ENCODE measurements around the gene CD14.
"Not testable (repeated sequence)": the region's sequence is repeated elsewhere in the genome, so short reads cannot be mapped to it uniquely, and the experiment has no call there.

The CD14 gene

GRCh38 chr5:140635291-140636257 lies 2.6 kb upstream of the CD14 start:
- DNase-seq (ENCODE audit: extremely low read depth in 1 of 2, low read depth in 1 of 2) = no peak

DNA sequence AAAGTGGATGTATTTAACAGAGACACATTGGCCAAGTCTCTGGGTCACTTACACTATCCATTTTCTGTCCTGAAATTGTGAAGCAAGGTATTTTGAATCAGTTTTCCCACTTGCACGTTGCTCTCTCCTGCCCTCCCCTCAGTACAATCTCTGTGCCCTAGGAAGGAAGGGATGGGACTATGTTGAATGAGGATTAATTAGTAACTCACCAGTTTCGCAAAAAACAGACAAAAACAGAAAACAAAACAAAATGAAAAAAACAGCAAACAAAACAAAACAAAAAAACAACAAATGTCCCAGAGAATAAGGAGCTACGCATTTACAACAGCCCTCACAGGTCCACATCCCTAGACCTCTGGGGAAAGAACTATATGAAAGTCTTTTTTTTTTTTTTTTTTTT lies 1.1 kb upstream of the CD14 start:
- no peak for DNase-seq (ENCODE audit: extremely low read depth in 1 of 2, low read depth in 1 of 2)

GRCh38 chr5:140633501-140633900 lies 526 bp upstream of the CD14 start:
- no peak for DNase-seq (ENCODE audit: extremely low read depth in 1 of 2, low read depth in 1 of 2)

- no peak for DNase-seq (ENCODE audit: extremely low read depth in 1 of 2, low read depth in 1 of 2)
These were observed 482 bp downstream of the CD14 start for GRCh38 chr5:140632366-140633020.

GRCh38 chr5:140631831-140632365 lies 1.1 kb downstream of the CD14 start:
- DNase-seq (ENCODE audit: extremely low read depth in 1 of 2, low read depth in 1 of 2) = no peak

DNA sequence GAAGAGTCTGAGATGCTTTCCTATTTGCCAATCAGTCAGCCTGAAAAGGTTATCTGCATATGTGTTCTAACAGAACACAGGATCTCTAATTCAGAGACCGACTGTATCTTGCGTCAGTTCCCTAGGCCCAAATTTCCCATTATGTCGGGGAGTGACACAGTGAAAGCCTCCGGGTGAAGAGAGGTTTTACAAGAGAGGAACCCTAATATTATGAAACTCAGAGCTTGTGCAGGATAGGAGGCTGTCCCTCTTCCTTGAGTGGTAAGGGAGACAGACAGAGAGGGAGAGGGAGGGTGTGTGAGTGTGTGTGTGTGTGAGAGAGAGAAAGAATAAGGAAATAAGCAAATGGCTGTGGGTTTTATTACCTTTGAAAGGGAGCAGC lies 1.9 kb downstream of the CD14 start:
- no peak for DNase-seq (ENCODE audit: extremely low read depth in 1 of 2, low read depth in 1 of 2)

GRCh38 chr5:140630292-140631035 lies 2.5 kb downstream of the CD14 start:
- DNase-seq (ENCODE audit: extremely low read depth in 1 of 2, low read depth in 1 of 2) = no peak

- DNase-seq (ENCODE audit: extremely low read depth in 1 of 2, low read depth in 1 of 2) = no peak
These were observed 4.3 kb downstream of the CD14 start for GRCh38 chr5:140628711-140629110.

- no peak for DNase-seq (ENCODE audit: extremely low read depth in 1 of 2, low read depth in 1 of 2)
These were observed 5.0 kb downstream of the CD14 start for GRCh38 chr5:140627972-140628371.

- not testable (repeated sequence) for DNase-seq (ENCODE audit: extremely low read depth in 1 of 2, low read depth in 1 of 2)
These were observed 8.1 kb downstream of the CD14 start for GRCh38 chr5:140624886-140625285.

DNA sequence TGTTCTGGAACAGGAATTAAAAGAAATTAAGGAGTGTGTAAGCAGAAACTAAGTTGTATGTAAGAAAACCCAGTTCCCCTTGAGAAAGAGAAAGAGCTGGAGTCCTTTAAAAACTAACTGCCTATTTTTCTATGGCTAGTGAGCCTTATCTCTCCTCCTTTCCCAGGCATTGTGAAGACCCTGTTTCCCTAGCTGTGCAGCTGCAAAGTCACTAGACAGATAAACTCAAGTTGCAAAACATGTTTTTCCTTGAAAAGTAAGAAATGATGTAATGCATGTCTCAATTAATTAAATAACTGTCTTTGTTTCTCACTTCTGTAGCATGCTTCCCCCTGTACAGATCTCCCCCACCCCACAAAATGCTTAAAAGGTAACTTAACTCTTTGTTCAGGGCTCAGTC lies 9.9 kb downstream of the CD14 start:
- DNase-seq (ENCODE audit: extremely low read depth in 1 of 2, low read depth in 1 of 2) = not testable (repeated sequence)

GRCh38 chr5:140622301-140622700 lies 10.7 kb downstream of the CD14 start:
- no peak for DNase-seq (ENCODE audit: extremely low read depth in 1 of 2, low read depth in 1 of 2)

GRCh38 chr5:140611020-140611521 lies 21.9 kb downstream of the CD14 start:
- DNase-seq (ENCODE audit: extremely low read depth in 1 of 2, low read depth in 1 of 2) = no peak

- no peak for DNase-seq (ENCODE audit: extremely low read depth in 1 of 2, low read depth in 1 of 2)
These were observed 23.8 kb downstream of the CD14 start for GRCh38 chr5:140609126-140609525.

GRCh38 chr5:140608722-140609121 lies 24.3 kb downstream of the CD14 start:
- no peak for DNase-seq (ENCODE audit: extremely low read depth in 1 of 2, low read depth in 1 of 2)

GRCh38 chr5:140607031-140607430 lies 25.9 kb downstream of the CD14 start:
- DNase-seq (ENCODE audit: extremely low read depth in 1 of 2, low read depth in 1 of 2) = no peak

- DNase-seq (ENCODE audit: extremely low read depth in 1 of 2, low read depth in 1 of 2) = no peak
These were observed 27.1 kb downstream of the CD14 start for GRCh38 chr5:140605879-140606278.

GRCh38 chr5:140603734-140604133 lies 29.2 kb downstream of the CD14 start:
- no peak for DNase-seq (ENCODE audit: extremely low read depth in 1 of 2, low read depth in 1 of 2)

DNA sequence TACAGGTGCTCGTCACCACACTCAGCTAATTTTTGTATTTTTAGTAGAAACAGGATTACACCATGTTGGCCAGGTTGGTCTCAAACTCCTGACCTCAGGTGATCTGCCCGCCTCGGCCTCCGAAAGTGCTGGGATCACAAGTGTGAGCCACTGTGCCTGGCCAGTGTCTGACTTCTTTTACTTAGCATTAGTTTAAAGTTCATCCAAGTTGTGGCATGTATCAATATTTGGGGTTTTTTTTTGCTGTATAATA lies 29.6 kb downstream of the CD14 start:
- DNase-seq (ENCODE audit: extremely low read depth in 1 of 2, low read depth in 1 of 2) = not testable (repeated sequence)

DNA sequence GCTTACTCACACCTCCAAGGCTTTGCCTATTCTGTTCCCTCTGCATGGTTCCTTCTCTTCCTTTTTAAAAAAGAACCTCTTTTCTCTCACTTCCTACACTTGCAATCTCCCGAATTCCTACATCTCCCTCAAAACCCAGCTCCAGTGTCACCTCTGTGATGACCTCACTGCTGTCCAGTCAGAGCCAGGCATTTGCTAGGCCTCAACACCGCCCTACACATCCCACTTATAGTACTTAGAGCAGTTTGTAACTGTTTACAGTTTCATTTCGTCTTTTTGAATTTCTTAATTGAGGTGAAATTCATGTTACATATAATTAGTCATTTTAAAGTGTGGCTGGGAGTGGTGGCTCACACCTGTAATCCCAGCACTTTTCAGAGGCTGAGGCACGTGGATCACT lies 30.8 kb downstream of the CD14 start:
- no peak for DNase-seq (ENCODE audit: extremely low read depth in 1 of 2, low read depth in 1 of 2)

GRCh38 chr5:140600096-140600495 lies 32.9 kb downstream of the CD14 start:
- no peak for DNase-seq (ENCODE audit: extremely low read depth in 1 of 2, low read depth in 1 of 2)

All from stimulated activated CD8-positive, alpha-beta memory T cell treated with anti-CD3 and anti-CD28 coated beads, Interleukin-7, amount 100 ng/mL, for 48 hours (primary cell).